GM12878 (cell line): ENCODE measurements around the gene NOL4L. TPM values are rescaled to one million over a fixed set of nuclear protein-coding genes. Genes with fewer than 3 reads are reported as not detected.

ENCODE experiments used
- ATAC-seq: fragments of 200-7000 bp; cut with Tn5 transposase; 3 replicates; pipeline ENCODE4 v1.9.1; 2020; ENCODE audit warnings: mild to moderate bottlenecking, moderate library complexity
- BruUV-seq: library from RNA; stranded (reverse); fragments of 400-500 nt; replicated peaks from 2 replicates; lab custom pipeline; 2021; lab: Mats Ljungman, UMichigan
- CTCF ChIA-PET: fragments of 300-600 bp; sonication (Branson Sonifier 250); formaldehyde crosslinking; extraction: SDS; loops from one replicate; lab custom pipeline; 2021; ENCODE audit warnings: inconsistent platforms; lab: Yijun Ruan, JAX
- POLR2A ChIA-PET: fragments of 350-600 bp; formaldehyde crosslinking; extraction: SDS; loops from one replicate; lab custom pipeline; 2021; ENCODE audit warnings: inconsistent platforms; lab: Charles Lee
- RAD21 ChIA-PET: fragments of 300-600 bp; sonication (Branson Sonifier 250); formaldehyde crosslinking; loops from one replicate; lab custom pipeline; 2023; ENCODE audit warnings: antibody characterized with exemption; ENCODE audit not compliant: unreplicated experiment; lab: Charles Lee
- SMC1A ChIA-PET: fragments of 300-600 bp; sonication (Branson Sonifier 250); formaldehyde crosslinking; loops from one replicate; lab custom pipeline; 2023; ENCODE audit not compliant: unreplicated experiment, uncharacterized antibody; lab: Charles Lee
- DNase-seq: peaks from one replicate; pipeline ENCODE4 v3.0.0-alpha.2; 2011; ENCODE audit warnings: low read depth, low spot score
- FAIRE-seq: peaks from 3 replicates; lab custom pipeline; 2011; peaks lifted over from hg19 to GRCh38; lab: Jason Lieb, UNC
- H2AFZ ChIP-seq: 2 replicates; pipeline ENCODE4 v1.6.0; 2011; ENCODE audit warnings: low read depth, low read length, control low read depth; ENCODE audit not compliant: control insufficient read depth
- H3K27ac ChIP-seq: 2 replicates; pipeline ENCODE4 v1.5.1; 2011; ENCODE audit warnings: control low read depth; ENCODE audit not compliant: control insufficient read depth, insufficient read depth
- H3K27me3 ChIP-seq, 2 experiments: replicated peaks in 1 of 2; 2 replicates each; pipeline versions ENCODE4 v1.6.0 to v1.6.1; 2011; ENCODE audit warnings: low read length in 1 of 2; ENCODE audit not compliant: control insufficient read depth in 2 of 2, insufficient read depth in 2 of 2
- H3K36me3 ChIP-seq, 2 experiments: 2 replicates each; pipeline ENCODE4 v1.5.1; 2011; ENCODE audit warnings: low read length in 1 of 2; ENCODE audit not compliant: control insufficient read depth in 2 of 2, insufficient read depth in 2 of 2
- H3K4me1 ChIP-seq: 2 replicates; pipeline ENCODE4 v1.6.1; 2011; ENCODE audit warnings: mild to moderate bottlenecking, low read length, moderate library complexity, mixed read lengths; ENCODE audit not compliant: control insufficient read depth, insufficient read depth
- H3K4me2 ChIP-seq: 2 replicates; pipeline ENCODE4 v1.6.0; 2011; ENCODE audit warnings: control low read depth; ENCODE audit not compliant: control insufficient read depth, insufficient read depth
- H3K4me3 ChIP-seq: fragments of 200-600 bp; sonication (generic); 2 replicates; pipeline ENCODE4 v1.5.1; 2016
- H3K79me2 ChIP-seq: 2 replicates; pipeline ENCODE4 v1.6.0; 2011; ENCODE audit warnings: low read length; ENCODE audit not compliant: control insufficient read depth, insufficient read depth
- H3K9ac ChIP-seq: 2 replicates; pipeline ENCODE4 v1.8.0; 2011; ENCODE audit warnings: low read length, control low read depth, mixed read lengths; ENCODE audit not compliant: control insufficient read depth, insufficient read depth
- H3K9me3 ChIP-seq: replicated peaks from 3 replicates; pipeline ENCODE4 v1.5.1; 2011; ENCODE audit warnings: mild to moderate bottlenecking, low read length; ENCODE audit not compliant: control insufficient read depth, insufficient read depth
- H4K20me1 ChIP-seq: 2 replicates; pipeline ENCODE4 v1.6.0; 2011; ENCODE audit not compliant: control insufficient read depth, insufficient read depth
- BHLHE40 ChIP-seq, 2 experiments: fragments of 450-650 bp in 1 of 2; IDR thresholded peaks; 2 replicates each; pipeline ENCODE4 v1.6.1; 2011 to 2017; ENCODE audit warnings: low read depth in 2 of 2, borderline replicate concordance in 1 of 2, improper control_type of control experiment in 1 of 2, low read length in 1 of 2, mild to moderate bottlenecking in 1 of 2
- FOXK2 ChIP-seq: fragments of 450-650 bp; IDR thresholded peaks from 2 replicates; pipeline ENCODE4 v1.6.1; 2017; ENCODE audit warnings: mild to moderate bottlenecking, moderate library complexity
- HDGF ChIP-seq: fragments of 450-650 bp; IDR thresholded peaks from 2 replicates; pipeline ENCODE4 v1.6.1; 2016; ENCODE audit warnings: antibody characterized with exemption
- KAT2A ChIP-seq: conservative IDR thresholded peaks from 2 replicates; pipeline ENCODE4 v1.6.1; 2011; ENCODE audit warnings: low read depth, low read length; ENCODE audit not compliant: control insufficient read depth
- POLR2AphosphoS2 ChIP-seq: IDR thresholded peaks from 2 replicates; pipeline ENCODE4 v1.6.1; 2011; ENCODE audit warnings: low read depth, mild to moderate bottlenecking, low read length, improper control_type of control experiment, moderate library complexity
- RELA ChIP-seq: fragments of 450-650 bp; IDR thresholded peaks from 2 replicates; pipeline ENCODE4 v1.8.0; 2014; ENCODE audit warnings: borderline replicate concordance; ENCODE audit not compliant: partially characterized antibody
- WGBS: methylation state at CpG from one replicate; pipeline ENCODE4 v1.1.6; 2016; ENCODE audit warnings: low lambda C conversion rate; ENCODE audit not compliant: insufficient replicate concordance, insufficient coverage; ENCODE audit errors: missing lambda C conversion rate; 5-methylcytosine and 5-hydroxymethylcytosine counted together
- in situ Hi-C: fragments of 300-500 bp; cut with MboI; formaldehyde crosslinking; loops from 9 replicates; pipeline ENCODE4 v1.14.3; 2018; ENCODE audit warnings: mixed read lengths
- intact Hi-C: fragments of 100-400 bp; cut with micrococcal nuclease; formaldehyde crosslinking; loops from one replicate; pipeline ENCODE4 v1.14.2; 2022; ENCODE audit not compliant: unreplicated experiment
- polyA plus RNA-seq, 11 experiments: library from polyadenylated mRNA; depleted of rRNA in 4 of 11; unstranded in 6 of 11; stranded (reverse) in 5 of 11; fragments of >200 nt; fragmentation: Nextera tagmentation in 4 of 11; fragmentation: Illumina TruSeq in 1 of 11; extraction: Ambion mirVana in 4 of 11; extraction: Trizol in 1 of 11; gene quantifications; 1 replicate in 1 of 11; 2 replicates in 10 of 11; pipeline versions ENCODE4 v1.2.1 to v1.2.3, GENCODE V29; 2011 to 2016; ENCODE audit warnings: inconsistent platforms in 2 of 11, missing spikeins in 2 of 11, low read depth in 1 of 11
- total RNA-seq, 4 experiments: library from RNA; depleted of rRNA in 3 of 4; stranded (reverse); fragments of >200 nt in 3 of 4; fragmentation: Illumina TruSeq in 1 of 4; extraction: Trizol in 1 of 4; gene quantifications; 2 replicates each; pipeline versions ENCODE4 v1.2.1 to v1.2.3, GENCODE V29; 2013 to 2021
- TF ChIP-seq, protein P1 (sequence below): fragments of 450-650 bp; IDR thresholded peaks from 2 replicates; pipeline ENCODE4 v1.6.1; 2017; ENCODE audit warnings: mild to moderate bottlenecking, low read depth, inconsistent platforms; ENCODE audit not compliant: poor library complexity, severe bottlenecking
- TF ChIP-seq, protein P2 (sequence below): fragments of 450-650 bp; IDR thresholded peaks from 2 replicates; pipeline ENCODE4 v1.6.1; 2017; ENCODE audit warnings: borderline replicate concordance
- TF ChIP-seq, protein P3 (sequence below): fragments of 450-650 bp; IDR thresholded peaks from 2 replicates; pipeline ENCODE4 v1.6.1; 2016; ENCODE audit warnings: mild to moderate bottlenecking

NOL4L gene
- total and polyA plus RNA-seq, 10 of the 15 experiments (the other 5 are each of a cell fraction or from before 2014, with no cell fraction given): 2.3 to 24.0 (median 8.0) TPM

DNA sequence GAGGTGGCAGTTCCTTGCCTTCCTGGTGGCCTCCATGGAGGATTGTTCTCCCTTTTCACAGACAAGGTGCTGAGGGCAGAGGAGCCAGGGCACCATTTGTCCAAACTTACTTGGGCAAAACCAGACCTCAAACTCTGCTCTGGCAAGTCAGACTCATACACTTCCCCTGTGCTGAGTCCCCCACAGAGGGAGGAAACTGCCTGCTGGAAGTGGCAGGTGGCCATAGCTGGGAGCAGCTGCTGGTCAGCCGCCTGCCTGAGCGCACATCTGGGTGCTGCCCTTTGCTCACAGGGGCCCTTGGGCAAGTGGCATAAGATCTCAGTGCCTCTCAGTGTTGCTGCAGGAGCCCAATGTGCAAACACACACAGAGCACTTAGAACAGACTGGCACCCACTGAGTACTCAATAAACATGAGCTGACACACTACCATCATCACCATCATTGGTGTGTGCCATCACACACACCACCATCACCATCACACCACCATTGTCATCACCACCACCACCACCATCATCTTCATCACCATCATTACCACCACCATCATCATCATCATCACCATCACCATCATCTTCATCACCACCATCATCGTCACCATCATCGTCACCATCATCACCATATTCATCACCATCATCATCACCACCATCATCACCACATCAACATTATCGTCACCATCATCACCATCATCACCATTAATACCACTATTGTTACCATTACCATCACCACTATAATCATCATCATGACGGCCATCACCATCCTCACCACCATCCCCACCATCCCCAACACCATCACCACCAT is 17.6 kb downstream of the NOL4L start:
- in situ Hi-C loops: no loop called here
- TSS peak; percentile 59 for BruUV-seq
- CTCF ChIA-PET: no interaction called here

More for the DNA sequence above, 17.6 kb downstream of the NOL4L start:
- Histone ChIP-seq H3K27me3 (no peaks in the 10 kb centered on the region), H3K36me3 (no peaks in the 10 kb centered on the region), H3K79me2 (no peaks in the 10 kb centered on the region; the same call in none of the 2 replicates), H3K9me3 (no peaks in the 10 kb centered on the region), H2AFZ (no peak overlapping the region), H4K20me1 (no peaks in the 10 kb centered on the region), H3K27ac (no peak overlapping the region), H3K9ac (no peak overlapping the region), H3K4me3 (no peak overlapping the region), H3K4me1 (no peaks in the 10 kb centered on the region), H3K4me2 (no peak overlapping the region)
- FAIRE-seq: no peak
- intact Hi-C loops: no loop called here
- no peak for ATAC-seq
- 67% methylated on average over 6 of the region's 6 CpGs for WGBS
- ChIA-PET RAD21 (no interaction called here), POLR2A (no interaction called here), SMC1A (no interaction called here)
- TF ChIP-seq, protein P1, sequence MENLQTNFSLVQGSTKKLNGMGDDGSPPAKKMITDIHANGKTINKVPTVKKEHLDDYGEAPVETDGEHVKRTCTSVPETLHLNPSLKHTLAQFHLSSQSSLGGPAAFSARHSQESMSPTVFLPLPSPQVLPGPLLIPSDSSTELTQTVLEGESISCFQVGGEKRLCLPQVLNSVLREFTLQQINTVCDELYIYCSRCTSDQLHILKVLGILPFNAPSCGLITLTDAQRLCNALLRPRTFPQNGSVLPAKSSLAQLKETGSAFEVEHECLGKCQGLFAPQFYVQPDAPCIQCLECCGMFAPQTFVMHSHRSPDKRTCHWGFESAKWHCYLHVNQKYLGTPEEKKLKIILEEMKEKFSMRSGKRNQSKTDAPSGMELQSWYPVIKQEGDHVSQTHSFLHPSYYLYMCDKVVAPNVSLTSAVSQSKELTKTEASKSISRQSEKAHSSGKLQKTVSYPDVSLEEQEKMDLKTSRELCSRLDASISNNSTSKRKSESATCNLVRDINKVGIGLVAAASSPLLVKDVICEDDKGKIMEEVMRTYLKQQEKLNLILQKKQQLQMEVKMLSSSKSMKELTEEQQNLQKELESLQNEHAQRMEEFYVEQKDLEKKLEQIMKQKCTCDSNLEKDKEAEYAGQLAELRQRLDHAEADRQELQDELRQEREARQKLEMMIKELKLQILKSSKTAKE: no peak
- TF ChIP-seq HDGF (peak; percentile 58; the same call in 1 of the 2 replicates), RELA (no peak), FOXK2 (peak; percentile 26; the same call in 1 of the 2 replicates), POLR2AphosphoS2 (no peak), BHLHE40 (IDR thresholded peaks at IDR 0.05; ENCODE audit: borderline replicate concordance in 1 of 2, low read depth in 2 of 2, low read length in 1 of 2) (no peak), KAT2A (no peak)
- TF ChIP-seq, protein P2, sequence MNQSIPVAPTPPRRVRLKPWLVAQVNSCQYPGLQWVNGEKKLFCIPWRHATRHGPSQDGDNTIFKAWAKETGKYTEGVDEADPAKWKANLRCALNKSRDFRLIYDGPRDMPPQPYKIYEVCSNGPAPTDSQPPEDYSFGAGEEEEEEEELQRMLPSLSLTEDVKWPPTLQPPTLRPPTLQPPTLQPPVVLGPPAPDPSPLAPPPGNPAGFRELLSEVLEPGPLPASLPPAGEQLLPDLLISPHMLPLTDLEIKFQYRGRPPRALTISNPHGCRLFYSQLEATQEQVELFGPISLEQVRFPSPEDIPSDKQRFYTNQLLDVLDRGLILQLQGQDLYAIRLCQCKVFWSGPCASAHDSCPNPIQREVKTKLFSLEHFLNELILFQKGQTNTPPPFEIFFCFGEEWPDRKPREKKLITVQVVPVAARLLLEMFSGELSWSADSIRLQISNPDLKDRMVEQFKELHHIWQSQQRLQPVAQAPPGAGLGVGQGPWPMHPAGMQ: peak; percentile 50
- TF ChIP-seq, protein P3, sequence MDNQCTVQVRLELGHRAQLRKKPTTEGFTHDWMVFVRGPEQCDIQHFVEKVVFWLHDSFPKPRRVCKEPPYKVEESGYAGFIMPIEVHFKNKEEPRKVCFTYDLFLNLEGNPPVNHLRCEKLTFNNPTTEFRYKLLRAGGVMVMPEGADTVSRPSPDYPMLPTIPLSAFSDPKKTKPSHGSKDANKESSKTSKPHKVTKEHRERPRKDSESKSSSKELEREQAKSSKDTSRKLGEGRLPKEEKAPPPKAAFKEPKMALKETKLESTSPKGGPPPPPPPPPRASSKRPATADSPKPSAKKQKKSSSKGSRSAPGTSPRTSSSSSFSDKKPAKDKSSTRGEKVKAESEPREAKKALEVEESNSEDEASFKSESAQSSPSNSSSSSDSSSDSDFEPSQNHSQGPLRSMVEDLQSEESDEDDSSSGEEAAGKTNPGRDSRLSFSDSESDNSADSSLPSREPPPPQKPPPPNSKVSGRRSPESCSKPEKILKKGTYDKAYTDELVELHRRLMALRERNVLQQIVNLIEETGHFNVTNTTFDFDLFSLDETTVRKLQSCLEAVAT: no peak
- no peak for DNase-seq
